IPS-18c (cell line): Measurements from ENCODE around the gene IKZF2.

ENCODE experiments used
- H3K4me3 ChIP-seq: 2 replicates; pipeline ENCODE4 v1.7.0; 2013; ENCODE audit warnings: low read depth, mild to moderate bottlenecking, low read length, moderate library complexity; ENCODE audit not compliant: insufficient read depth
- H3K9me3 ChIP-seq: one replicate; pipeline ENCODE4 v1.6.1; 2013; ENCODE audit warnings: mild to moderate bottlenecking, low read length, moderate library complexity; ENCODE audit not compliant: control insufficient read depth, insufficient read depth

Gene IKZF2

DNA sequence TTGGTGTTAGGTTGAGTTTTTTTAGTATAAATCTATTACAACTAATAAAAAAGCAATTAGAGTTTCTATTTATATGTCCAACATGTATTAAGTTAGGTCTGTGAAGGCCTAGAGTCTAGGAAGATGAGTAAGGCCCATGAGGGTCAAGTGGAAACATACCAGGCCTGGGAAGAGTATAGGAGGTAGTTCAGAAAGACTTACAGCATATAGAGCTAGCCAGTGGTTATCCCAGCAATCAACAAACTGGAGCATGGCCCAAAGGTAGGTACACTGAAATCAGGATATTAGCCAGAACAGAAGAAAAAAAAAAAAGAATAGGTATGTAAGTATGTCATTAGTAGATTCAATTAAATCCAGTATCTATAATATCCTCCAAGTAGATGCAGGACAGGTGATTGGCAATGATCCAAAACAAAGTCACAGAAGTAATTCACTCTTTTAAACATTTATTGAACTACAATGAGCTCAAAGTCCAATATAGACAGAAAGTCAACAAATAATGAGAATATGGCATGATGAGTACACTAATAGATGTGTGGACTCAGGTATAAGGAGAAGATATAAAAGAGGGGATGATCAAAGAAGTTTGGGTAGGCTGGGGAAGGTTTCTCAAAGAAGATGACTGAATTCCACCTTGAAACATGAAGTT, 70.3 kb downstream of the IKZF2 start:
- no peaks in the 10 kb centered on the region for H3K9me3 ChIP-seq
- H3K4me3 ChIP-seq = no peak overlapping the region

DNA sequence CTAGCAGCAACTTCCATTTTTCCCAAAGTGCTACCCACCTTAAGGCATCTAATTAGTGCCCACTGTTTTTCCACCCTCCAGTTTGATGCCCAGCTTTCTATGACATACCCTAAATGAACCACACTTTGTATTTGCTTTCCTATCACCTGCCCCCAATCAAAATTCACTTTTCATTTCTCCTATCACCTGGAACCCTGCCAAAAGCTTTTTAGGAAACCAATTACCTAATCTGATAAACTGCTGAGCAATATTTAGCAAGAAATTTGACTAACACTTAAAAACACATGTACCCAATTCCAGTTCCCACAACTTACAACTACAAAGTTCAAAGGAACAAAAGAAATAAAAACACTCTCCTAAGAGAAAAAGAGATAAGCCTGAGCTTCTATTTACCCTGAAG, 71.7 kb downstream of the IKZF2 start:
- no peak overlapping the region for H3K4me3 ChIP-seq
- H3K9me3 ChIP-seq = no peaks in the 10 kb centered on the region

DNA sequence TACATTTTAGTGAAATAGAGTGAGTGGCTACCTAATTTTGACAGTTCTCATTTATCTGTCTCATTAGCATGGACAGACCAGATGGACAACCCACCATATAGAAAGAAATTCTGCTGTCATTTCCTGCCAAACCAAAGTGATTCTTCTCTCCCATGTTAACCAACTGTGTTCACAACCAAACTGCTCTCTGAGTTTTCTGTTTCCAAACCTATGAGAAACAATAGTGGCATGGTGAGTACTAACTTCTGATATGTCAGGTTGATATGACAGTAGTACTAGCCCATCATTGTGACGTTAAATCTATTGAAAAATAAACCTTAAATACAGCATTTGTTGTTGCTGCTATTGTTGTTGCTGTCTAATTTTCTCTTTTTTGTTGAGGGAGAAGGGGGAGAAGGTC, 72.7 kb downstream of the IKZF2 start:
- Histone ChIP-seq H3K9me3 (no peaks in the 10 kb centered on the region), H3K4me3 (no peak overlapping the region)

DNA sequence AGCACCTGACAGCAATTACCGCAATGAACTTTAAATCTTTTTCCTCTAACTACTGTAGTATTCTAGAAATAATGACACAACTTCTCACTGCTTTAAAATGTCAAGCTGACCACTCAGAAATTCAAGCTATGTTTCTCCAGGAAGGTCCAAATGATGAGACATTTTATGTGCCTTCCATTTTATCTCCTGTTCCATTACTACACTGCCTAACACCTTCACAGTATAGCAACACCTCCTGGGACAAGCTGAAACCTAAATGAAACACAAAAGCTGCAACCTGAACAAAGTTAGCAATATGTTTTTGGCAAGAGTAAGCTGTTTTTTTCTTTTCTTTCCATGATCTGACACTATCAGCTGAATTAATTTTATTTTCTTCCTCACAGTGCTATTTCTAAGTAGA, 81.9 kb downstream of the IKZF2 start:
- Histone ChIP-seq H3K4me3 (no peak overlapping the region), H3K9me3 (no peaks in the 10 kb centered on the region)

DNA sequence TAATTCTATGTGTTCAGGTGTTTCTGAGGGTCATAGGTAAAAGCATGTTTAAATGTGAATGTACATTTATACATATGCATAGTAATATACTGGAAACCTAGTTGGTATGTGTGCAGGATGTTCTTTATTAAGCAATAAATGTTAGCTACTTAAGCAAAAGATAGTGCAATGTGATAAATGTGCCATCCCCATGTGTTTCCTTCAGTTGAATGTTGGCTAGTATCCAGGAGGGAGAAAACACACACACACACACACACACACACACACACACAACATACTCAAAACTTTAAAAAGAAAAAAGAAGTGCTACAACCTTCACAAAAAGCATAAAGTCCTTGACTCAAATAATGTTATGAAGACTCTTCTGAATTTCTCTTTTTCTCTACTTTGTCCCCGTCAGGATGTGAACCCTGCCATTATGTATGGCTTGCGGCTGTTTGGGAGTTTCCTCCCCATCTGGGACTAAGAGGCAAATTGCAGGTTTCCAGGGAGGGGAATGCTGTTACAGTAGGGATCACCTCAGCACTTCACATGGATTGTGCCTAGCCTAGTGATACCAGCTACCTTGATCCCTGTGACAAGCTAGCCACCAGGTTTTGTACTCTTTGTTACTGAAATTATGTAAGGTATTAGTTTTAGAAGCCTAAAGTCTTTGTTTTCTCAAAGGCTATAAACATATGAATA, 82.6 kb downstream of the IKZF2 start:
- no peak overlapping the region for H3K4me3 ChIP-seq
- H3K9me3 ChIP-seq = no peaks in the 10 kb centered on the region

DNA sequence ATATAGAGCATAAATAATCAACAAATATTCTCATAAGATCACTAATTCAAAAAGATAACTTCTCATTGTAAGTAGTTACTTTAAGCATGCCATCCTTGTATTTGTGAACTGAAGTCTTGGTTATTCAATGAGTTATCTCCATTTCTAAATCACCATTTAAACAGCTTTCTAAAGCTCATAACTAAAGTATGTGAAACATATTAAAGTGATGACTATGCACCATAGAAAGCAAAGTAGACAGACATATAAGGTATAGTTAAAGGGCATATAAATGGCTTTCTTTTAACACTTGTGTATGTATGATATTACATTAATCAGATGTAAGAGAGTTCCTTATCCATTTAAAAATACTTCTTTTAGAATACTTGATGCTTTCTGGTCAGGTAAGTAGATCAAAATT, 83.5 kb downstream of the IKZF2 start:
- no peak overlapping the region for H3K4me3 ChIP-seq
- no peaks in the 10 kb centered on the region for H3K9me3 ChIP-seq

DNA sequence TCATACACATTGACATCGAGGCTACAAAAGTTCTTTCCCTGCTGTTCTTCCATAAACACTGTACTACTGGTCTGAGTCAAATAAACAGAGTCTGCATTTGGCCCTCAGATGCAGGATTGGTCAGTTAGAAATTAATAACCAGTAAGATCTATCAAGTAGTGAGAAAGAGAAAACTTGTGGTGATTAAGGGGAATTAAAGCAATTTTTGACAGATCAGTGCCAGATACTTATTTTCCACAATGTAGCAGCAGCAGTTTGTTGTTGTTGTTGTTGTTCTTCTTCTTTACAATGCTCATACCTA, 85.0 kb downstream of the IKZF2 start:
- no peak overlapping the region for H3K4me3 ChIP-seq

DNA sequence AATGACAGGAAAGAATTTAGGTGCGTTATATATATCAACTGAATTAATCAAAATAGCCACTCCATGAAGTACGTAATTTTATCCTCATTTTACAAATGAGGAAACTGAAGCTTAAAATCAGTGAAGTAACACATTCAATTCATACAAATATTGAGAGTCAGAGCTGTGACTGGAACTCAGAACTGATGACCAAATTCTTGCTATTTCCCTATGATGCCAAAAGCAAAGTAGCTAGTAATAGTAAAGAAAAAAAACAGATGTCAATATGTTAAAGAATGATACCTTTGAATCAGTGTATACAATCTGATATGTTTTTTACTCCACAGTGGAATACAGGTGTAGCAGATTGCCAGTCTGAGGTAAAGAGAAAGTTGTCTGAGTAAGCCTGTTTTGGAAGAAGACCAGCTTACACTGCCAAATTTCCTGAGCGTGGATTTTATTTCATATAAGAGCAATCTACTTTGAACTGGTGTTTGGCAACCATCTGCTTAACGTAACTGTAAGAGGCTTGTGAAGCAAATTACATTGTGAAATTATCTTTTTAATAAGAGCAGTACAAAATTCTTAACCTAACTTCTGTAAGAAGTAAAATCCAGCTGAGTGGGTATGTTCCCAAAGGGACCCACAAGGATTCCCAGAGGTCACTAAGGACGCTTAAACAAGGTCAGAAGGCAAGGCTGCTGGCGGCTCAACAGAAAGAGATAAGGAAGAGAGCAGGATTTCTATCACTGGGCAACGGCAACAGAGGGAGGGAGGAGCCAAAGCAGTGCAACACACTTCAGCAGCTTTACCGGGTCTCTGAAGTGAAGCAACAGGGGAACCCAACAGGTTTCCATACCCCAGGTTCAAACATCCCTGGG, 85.6 kb downstream of the IKZF2 start:
- no peaks in the 10 kb centered on the region for H3K9me3 ChIP-seq
- H3K4me3 ChIP-seq = no peak overlapping the region

More for the DNA sequence above, 85.0 kb downstream of the IKZF2 start:
- H3K9me3 ChIP-seq = no peaks in the 10 kb centered on the region

DNA sequence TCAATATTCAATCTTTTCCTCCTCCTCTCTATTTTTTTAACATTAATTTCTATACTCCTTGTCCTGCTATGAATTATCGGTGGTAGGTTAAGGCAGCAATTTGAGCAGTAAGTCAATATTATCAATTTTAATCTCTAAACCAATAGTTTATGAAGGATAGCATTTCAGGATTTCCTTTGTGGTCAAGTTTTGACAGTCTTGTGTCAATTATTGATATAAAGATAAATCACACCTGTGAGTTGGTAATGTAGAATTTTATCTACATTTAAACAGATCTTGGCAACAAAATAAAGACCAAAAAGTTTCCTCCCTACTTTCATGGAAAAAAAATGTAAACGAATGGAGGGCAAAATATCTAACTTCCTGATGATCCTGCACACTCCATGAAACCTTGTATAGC, 87.3 kb downstream of the IKZF2 start:
- no peak overlapping the region for H3K4me3 ChIP-seq
- no peaks in the 10 kb centered on the region for H3K9me3 ChIP-seq

DNA sequence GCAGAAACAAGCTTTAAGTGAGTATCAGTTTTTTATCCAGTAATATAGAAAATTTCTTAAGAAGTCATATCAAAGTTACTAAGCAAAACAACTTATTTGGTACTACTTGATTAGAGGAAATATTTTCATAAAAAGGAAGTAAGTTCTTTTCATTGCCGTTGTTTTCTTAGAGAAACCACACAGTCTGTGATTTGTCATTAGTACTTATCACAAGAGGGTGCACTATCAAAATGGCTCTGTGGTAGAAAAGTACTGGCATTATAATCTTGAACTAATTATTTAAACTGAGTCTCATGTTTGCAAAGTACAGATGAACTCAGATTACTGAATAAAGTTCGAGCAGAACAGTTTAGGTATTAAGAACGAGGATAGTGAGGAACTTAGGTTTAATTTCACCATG, 93.4 kb downstream of the IKZF2 start:
- H3K9me3 ChIP-seq = no peaks in the 10 kb centered on the region
- no peak overlapping the region for H3K4me3 ChIP-seq

DNA sequence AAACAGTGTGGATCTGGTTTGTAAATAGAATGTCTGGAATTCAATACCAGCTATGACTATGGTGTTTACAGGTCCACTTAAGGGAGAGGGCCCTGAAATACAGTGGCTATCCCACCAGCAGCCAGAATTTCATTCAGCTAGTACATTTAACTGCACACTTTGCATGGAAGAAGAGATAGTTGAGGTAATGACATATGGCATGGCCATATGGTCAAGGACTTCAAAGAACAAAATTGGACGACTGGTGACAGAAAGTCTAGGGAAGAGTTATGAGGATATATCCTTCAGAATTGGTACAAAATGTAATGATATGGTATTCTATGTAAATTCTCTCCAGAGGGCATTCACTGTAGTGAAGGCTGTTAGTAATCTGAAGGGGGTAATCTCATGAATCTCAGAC, 105.0 kb downstream of the IKZF2 start:
- Histone ChIP-seq H3K4me3 (no peak overlapping the region), H3K9me3 (no peaks in the 10 kb centered on the region)

DNA sequence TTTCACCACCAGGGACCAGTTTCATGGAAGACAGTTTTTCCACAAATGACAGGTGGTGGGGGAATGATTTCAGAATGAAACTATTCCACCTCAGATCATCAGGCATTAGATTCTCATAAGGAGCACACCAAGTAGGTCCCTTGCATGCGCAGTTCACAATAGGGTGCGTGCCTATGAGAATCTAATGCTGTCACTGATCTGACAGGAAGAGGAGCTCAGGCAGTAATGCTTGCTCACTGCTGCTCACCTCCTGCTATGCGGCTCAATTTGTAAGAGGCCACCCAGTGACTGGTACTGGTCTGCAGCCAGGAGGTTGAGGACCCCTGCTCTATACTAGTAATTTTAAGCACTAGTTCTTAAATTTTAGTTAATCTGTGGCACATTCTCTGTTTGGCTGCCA, 107.8 kb downstream of the IKZF2 start:
- Histone ChIP-seq H3K9me3 (no peaks in the 10 kb centered on the region), H3K4me3 (no peak overlapping the region)

DNA sequence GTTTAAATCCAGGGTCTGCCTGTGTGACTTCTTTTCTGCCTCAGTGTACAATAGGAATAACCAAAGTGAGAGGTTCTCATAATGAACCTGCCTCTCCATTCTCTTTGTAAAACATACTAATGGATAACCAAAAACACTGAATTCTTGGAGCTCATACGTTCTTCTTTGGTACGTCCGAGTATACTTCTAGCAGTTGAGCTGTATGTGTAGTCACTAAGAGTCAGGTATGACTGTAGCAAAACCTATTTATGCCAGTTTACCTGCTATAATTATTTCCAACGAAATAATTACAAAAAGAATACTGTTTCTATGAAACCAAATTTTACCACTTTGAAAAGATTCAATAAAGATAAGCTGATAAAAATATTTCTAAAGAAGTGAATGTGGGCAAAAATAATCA, 109.2 kb downstream of the IKZF2 start:
- H3K9me3 ChIP-seq = no peaks in the 10 kb centered on the region

DNA sequence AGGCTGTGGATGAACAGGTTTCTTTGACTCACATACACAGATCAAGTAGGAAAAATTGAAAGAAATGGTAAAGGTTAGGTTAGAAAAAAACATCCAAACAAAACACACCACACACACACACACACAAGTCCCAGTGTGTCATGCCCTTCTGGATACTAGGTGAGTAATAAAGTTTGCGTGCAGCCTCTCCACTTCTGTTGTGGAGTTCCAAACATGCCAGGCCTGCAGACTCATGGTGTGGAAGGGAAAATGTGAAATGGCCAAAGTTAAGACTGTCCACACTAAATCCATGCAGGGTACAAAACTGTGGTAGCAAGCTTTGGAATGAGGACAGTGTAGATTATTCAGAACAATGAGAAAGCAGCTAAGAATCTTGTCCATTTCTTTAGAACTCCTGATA, 114.6 kb downstream of the IKZF2 start:
- Histone ChIP-seq H3K9me3 (no peaks in the 10 kb centered on the region), H3K4me3 (no peak overlapping the region)

More for the DNA sequence above, 109.2 kb downstream of the IKZF2 start:
- H3K4me3 ChIP-seq = no peak overlapping the region

DNA sequence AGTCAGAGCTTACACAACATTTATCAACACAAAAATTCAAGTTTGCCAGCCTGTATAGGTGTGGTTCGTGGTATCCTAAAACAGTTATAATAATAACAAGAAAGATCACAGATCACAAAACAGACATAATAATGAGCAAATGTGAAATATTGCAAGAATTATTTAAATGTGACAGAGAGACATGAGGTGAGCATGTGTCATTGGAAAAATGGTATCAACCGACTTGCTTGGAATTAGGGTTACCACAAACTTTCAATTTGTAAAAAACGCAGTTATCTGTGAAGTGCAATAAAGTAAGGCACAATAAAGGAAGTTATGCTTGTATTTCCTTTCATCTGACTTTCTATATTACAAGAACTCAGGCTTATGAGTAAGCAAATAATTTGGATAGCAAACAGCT, 116.8 kb downstream of the IKZF2 start:
- Histone ChIP-seq H3K9me3 (no peaks in the 10 kb centered on the region), H3K4me3 (no peak overlapping the region)

DNA sequence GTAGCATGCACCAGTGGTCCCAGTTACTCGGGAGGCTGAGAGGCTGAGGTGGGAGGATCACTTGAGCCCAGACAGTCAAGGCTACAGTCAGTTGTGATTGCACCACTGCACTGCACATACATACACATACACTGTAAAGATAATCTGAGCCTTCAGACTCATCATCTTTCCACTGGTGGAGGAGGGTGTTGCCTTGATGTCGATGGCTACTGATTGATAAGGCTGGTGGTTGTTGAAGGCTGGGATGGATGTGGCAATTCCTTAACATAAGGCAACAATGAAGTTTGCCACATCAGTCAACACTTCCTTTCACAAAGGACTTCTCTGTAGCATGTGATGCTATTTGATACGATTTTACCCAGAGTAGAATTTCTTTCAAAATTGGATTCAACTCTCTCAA, 118.8 kb downstream of the IKZF2 start:
- Histone ChIP-seq H3K4me3 (no peak overlapping the region), H3K9me3 (no peaks in the 10 kb centered on the region)

DNA sequence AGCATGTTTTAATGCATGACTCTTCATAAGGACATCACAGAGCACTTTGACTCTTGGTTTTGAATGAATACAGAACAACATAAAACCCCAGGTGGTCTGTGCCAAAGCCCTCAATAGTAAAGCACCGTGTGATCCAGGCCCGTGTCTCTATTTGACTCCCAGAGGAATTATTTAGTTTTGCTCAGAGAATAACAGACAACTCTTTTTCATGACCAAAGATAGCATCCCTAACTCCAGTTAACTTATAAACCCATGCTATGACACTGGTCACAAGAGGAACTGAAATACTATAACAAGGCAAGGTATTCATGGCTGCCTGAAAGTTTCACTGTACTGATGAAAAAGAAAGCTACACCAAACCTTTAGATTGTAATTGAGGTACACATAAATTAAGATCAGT, 128.4 kb downstream of the IKZF2 start:
- H3K9me3 ChIP-seq = no peaks in the 10 kb centered on the region
- no peak overlapping the region for H3K4me3 ChIP-seq
